B cell (primary cell): Measurements from ENCODE around the gene SEC24A. TPM values are rescaled to one million over a fixed set of nuclear protein-coding genes. Genes with fewer than 3 reads are reported as not detected.

ENCODE experiments used
- ATAC-seq: fragments of 200-7000 bp; cut with Tn5 transposase; one replicate; pipeline ENCODE4 v1.10.0; 2021; ENCODE audit warnings: low read depth, mild to moderate bottlenecking, moderate number of reproducible peaks, moderate library complexity
- CTCF ChIA-PET: fragments of 350-600 bp; sonication (Branson Sonifier 250); formaldehyde crosslinking; loops from one replicate; lab custom pipeline; 2021; ENCODE audit warnings: antibody characterized with exemption, inconsistent platforms; lab: Charles Lee
- POLR2A ChIA-PET: fragments of 350-600 bp; sonication (Branson Sonifier 250); formaldehyde crosslinking; loops from one replicate; lab custom pipeline; 2021; ENCODE audit warnings: antibody characterized with exemption; lab: Charles Lee
- DNase-seq: peaks from one replicate; pipeline ENCODE4 v3.0.0; 2013
- H2AFZ ChIP-seq: 2 replicates; pipeline ENCODE4 v1.6.1; 2012; ENCODE audit warnings: mild to moderate bottlenecking, low read depth, low read length; ENCODE audit not compliant: insufficient read depth, poor library complexity, severe bottlenecking
- H3K27ac ChIP-seq, 2 donors: 1 replicate in 1 of 2; 2 replicates in 1 of 2; pipeline ENCODE4 v1.5.1; 2012 to 2013; ENCODE audit warnings: low read length in 2 of 2, mild to moderate bottlenecking in 2 of 2, moderate library complexity in 1 of 2
- H3K27me3 ChIP-seq, 4 experiments: fragments of 200-600 bp in 1 of 4; sonication (generic) in 1 of 4; replicated peaks in 1 of 4; 1 replicate in 2 of 4; 2 replicates in 2 of 4; pipeline versions ENCODE4 v1.6.1 to v1.7.0; 2013 to 2016; ENCODE audit warnings: low read length in 3 of 4, mild to moderate bottlenecking in 2 of 4, mixed read lengths in 1 of 4, moderate library complexity in 1 of 4; ENCODE audit not compliant: insufficient read depth in 4 of 4, control insufficient read depth in 3 of 4; ENCODE audit errors: control extremely low read depth in 1 of 4
- H3K36me3 ChIP-seq, 2 experiments: replicated peaks in 1 of 2; 1 replicate in 1 of 2; 2 replicates in 1 of 2; pipeline versions ENCODE4 v1.6.1 to v1.7.1; 2013; ENCODE audit warnings: low read length in 1 of 2; ENCODE audit not compliant: insufficient read depth in 2 of 2, control insufficient read depth in 1 of 2; ENCODE audit errors: control extremely low read depth in 1 of 2, extremely low read depth in 1 of 2
- H3K4me1 ChIP-seq, 2 donors: fragments of 200-600 bp in 1 of 2; sonication (generic) in 1 of 2; 1 replicate in 1 of 2; 2 replicates in 1 of 2; pipeline versions ENCODE4 v1.5.1 to v1.6.1; 2013 to 2017; ENCODE audit warnings: low read length in 2 of 2; ENCODE audit not compliant: control insufficient read depth in 2 of 2, insufficient read depth in 2 of 2
- H3K4me2 ChIP-seq: replicated peaks from 2 replicates; pipeline ENCODE3; 2012; ENCODE audit warnings: mild to moderate bottlenecking, low read depth, low read length; ENCODE audit not compliant: poor library complexity, severe bottlenecking
- H3K4me3 ChIP-seq, 5 experiments: fragments of 200-600 bp in 1 of 5; sonication (generic) in 1 of 5; 1 replicate in 3 of 5; 2 replicates in 2 of 5; pipeline versions ENCODE4 v1.5.1 to v1.7.0; 2011 to 2016; ENCODE audit warnings: low read length in 4 of 5, mild to moderate bottlenecking in 4 of 5, low read depth in 2 of 5, control low read depth in 1 of 5, moderate library complexity in 1 of 5; ENCODE audit not compliant: insufficient read depth in 1 of 5; ENCODE audit errors: control extremely low read depth in 1 of 5, extremely low read depth in 1 of 5
- H3K79me2 ChIP-seq: fragments of 200-600 bp; sonication (generic); one replicate; pipeline ENCODE4 v1.6.0; 2016; ENCODE audit warnings: low read length; ENCODE audit not compliant: control insufficient read depth, insufficient read depth
- H3K9ac ChIP-seq: fragments of 200-600 bp; sonication (generic); 2 replicates; pipeline ENCODE4 v1.6.1; 2017; ENCODE audit warnings: mild to moderate bottlenecking, low read length, moderate library complexity
- H3K9me3 ChIP-seq, 3 donors: one replicate each; pipeline versions ENCODE4 v1.6.1 to v1.7.1; 2013; ENCODE audit warnings: low read length in 2 of 3; ENCODE audit not compliant: control insufficient read depth in 2 of 3, insufficient read depth in 1 of 3; ENCODE audit errors: control extremely low read depth in 1 of 3
- H4K20me1 ChIP-seq: 2 replicates; pipeline ENCODE4 v1.6.0; 2012; ENCODE audit warnings: mild to moderate bottlenecking, low read length; ENCODE audit not compliant: insufficient read depth, control insufficient read depth, poor library complexity, severe bottlenecking
- H3K27ac Mint-ChIP-seq: one replicate; pipeline ENCODE4 v1.8.0; 2021; ENCODE audit warnings: mixed read lengths
- H3K27me3 Mint-ChIP-seq: one replicate; pipeline ENCODE4 v1.8.0; 2021; ENCODE audit warnings: mixed read lengths
- H3K4me1 Mint-ChIP-seq: one replicate; pipeline ENCODE4 v1.8.0; 2021; ENCODE audit warnings: mixed read lengths
- H3K4me3 Mint-ChIP-seq: one replicate; pipeline ENCODE4 v1.8.0; 2021; ENCODE audit warnings: mixed read lengths
- H3K9me3 Mint-ChIP-seq: one replicate; pipeline ENCODE4 v1.8.0; 2022; ENCODE audit warnings: mixed read lengths; ENCODE audit not compliant: insufficient read depth
- EZH2 ChIP-seq: IDR thresholded peaks from 2 replicates; pipeline ENCODE4 v1.6.1; 2012; ENCODE audit warnings: borderline replicate concordance, low read depth, mild to moderate bottlenecking, moderate library complexity, low read length; ENCODE audit not compliant: insufficient read depth, poor library complexity, severe bottlenecking
- WGBS: methylation state at CpG from one replicate; pipeline ENCODE4 v1.1.5; 2013; ENCODE audit warnings: missing lambda C conversion rate; ENCODE audit not compliant: insufficient coverage; 5-methylcytosine and 5-hydroxymethylcytosine counted together
- intact Hi-C: fragments of 100-400 bp; cut with micrococcal nuclease; formaldehyde crosslinking; loops from one replicate; pipeline ENCODE4 v1.10.0; 2022
- polyA plus RNA-seq: library from polyadenylated mRNA; depleted of rRNA; stranded (reverse); fragments of >200 nt; gene quantifications from 2 replicates; pipeline ENCODE4 v1.2.3, GENCODE V29; 2012
- total RNA-seq, 2 donors: library from RNA; stranded (reverse); fragments of 120-200 nt in 1 of 2; gene quantifications; 1 replicate in 1 of 2; 2 replicates in 1 of 2; pipeline versions ENCODE4 v1.2.3 to v1.2.4, GENCODE V29; 2013 to 2022
- TF ChIP-seq, protein P1 (sequence below): fragments of 200-600 bp; IDR thresholded peaks from one replicate; pipeline ENCODE4 v1.8.0; 2022; ENCODE audit warnings: antibody characterized with exemption, mild to moderate bottlenecking

Gene SEC24A
- total and polyA plus RNA-seq, 2 donors (not counting 1 experiment from before 2014, with no cell fraction given): 6.9 to 13.0 TPM

DNA sequence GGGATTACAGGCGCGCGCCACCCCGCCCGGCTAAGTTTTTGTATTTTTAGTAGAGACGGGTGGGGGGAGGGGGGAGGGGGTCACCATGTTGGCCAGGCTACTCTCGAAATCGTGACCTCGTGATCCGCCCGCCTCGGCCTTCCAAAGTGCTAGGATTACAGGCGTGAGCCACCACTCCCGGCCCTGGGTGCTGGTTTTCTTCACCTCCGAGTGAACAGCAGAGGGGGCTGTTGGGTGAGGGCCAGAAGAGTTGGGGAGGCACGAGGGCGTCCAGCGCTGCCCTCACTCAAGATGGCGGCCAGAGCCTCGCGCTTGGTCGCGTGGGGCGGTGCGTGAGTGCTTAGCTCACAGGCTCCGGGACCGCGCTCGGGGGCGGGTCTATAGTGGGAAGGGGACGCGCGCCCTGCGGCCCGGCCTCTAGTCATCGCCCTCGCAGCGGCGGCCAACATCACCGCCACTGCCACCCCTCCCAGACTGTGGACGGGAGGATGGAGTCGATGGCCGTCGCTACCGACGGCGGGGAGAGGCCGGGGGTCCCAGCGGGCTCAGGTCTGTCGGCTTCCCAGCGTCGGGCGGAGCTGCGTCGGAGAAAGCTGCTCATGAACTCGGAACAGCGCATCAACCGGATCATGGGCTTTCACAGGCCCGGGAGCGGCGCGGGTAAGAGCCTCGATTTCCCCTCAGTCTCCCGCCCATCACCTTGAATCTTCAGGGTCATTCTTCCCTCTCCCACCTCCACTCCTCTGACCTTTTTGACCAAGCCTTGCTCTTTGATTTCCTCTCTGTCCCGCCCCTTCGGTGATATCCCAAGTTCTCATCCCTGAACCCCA, 89.8 kb downstream of the SEC24A start, which contains the start of gene CAMLG:
Gene CAMLG, plus strand, starts transcription at position 416 of the 830 bp plus-strand sequence. Its CDS starts 73 bp downstream, at position 489.
- Mint-ChIP-seq H3K27ac (peak within 1 kb of the TSS; percentile 89), H3K9me3 (no peaks in the 10 kb centered on the region), H3K27me3 (no peaks in the 10 kb centered on the region), H3K4me1 (peaks cover 33% of the 10 kb centered on the region), H3K4me3 (peak within 1 kb of the TSS; percentile 90)
- no peak for TF ChIP-seq EZH2
- TF ChIP-seq, protein P1, sequence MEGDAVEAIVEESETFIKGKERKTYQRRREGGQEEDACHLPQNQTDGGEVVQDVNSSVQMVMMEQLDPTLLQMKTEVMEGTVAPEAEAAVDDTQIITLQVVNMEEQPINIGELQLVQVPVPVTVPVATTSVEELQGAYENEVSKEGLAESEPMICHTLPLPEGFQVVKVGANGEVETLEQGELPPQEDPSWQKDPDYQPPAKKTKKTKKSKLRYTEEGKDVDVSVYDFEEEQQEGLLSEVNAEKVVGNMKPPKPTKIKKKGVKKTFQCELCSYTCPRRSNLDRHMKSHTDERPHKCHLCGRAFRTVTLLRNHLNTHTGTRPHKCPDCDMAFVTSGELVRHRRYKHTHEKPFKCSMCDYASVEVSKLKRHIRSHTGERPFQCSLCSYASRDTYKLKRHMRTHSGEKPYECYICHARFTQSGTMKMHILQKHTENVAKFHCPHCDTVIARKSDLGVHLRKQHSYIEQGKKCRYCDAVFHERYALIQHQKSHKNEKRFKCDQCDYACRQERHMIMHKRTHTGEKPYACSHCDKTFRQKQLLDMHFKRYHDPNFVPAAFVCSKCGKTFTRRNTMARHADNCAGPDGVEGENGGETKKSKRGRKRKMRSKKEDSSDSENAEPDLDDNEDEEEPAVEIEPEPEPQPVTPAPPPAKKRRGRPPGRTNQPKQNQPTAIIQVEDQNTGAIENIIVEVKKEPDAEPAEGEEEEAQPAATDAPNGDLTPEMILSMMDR: peak; percentile 77
- POLR2A ChIA-PET: interaction anchor here (0.6 to 2.6 kb wide), 11 partner anchors 20 to 637 kb away, joined by 3 to 30 read pairs (median 4); partner anchors contain the start of genes C5orf24, DDX46, JADE2 and PCBD2
- H3K4me1 ChIP-seq: peaks cover 24 to 42% of the 10 kb centered on the region in 2 donors
- no peaks in the 10 kb centered on the region for H3K36me3 ChIP-seq
- H2AFZ ChIP-seq: peak within 1 kb of the TSS; percentile 98
- H3K9ac ChIP-seq: peak within 1 kb of the TSS; percentile 84
- peak within 1 kb of the TSS; percentile 69 to 94 (median 89) for H3K4me3 ChIP-seq
- H3K27ac ChIP-seq: peak within 1 kb of the TSS; percentile 77 to 89
- ATAC-seq (peak; percentile 97), DNase-seq (peak; percentile 98)
- peak within 1 kb of the TSS; percentile 94 for H3K4me2 ChIP-seq
- no peaks in the 10 kb centered on the region for H3K9me3 ChIP-seq
- WGBS: 1% methylated on average over 63 of the region's 66 CpGs
- H3K27me3 ChIP-seq: no peaks in the 10 kb centered on the region
- intact Hi-C loops: loop anchor here (1.0 to 10.0 kb wide), 10 partner anchors 20 to 561 kb away; partner anchors contain the start of genes C5orf24, DDX46, PCBD2 and PPP2CA
- H4K20me1 ChIP-seq: no peaks in the 10 kb centered on the region
- CTCF ChIA-PET: interaction anchor here (0.5 to 7.0 kb wide), 13 partner anchors 12 to 556 kb away, joined by 3 to 93 read pairs (median 3); partner anchors contain the start of genes DDX46, PCBD2 and SAR1B
- H3K79me2 ChIP-seq: peaks cover 47% of the 10 kb centered on the region
